ENCODE data around the gene HTT.

- TF ChIP-seq POLR2A (IDR thresholded peaks at IDR 0.05) (no peak), CTCF (IDR thresholded peaks at IDR 0.05) (no peak)
These were observed 176.0 kb downstream of the HTT start for GRCh38 chr4:3250438-3250955.

All from adrenal gland (tissue), 5 donors.